GM21723 (cell line): Measurements from ENCODE around the gene ZXDC.

Source experiments
- ATAC-seq: cut with Tn5 transposase; IDR thresholded peaks from one replicate; pipeline ENCODE4 v1.9.1; 2021; ENCODE audit warnings: mild to moderate bottlenecking, moderate library complexity; ENCODE audit not compliant: unreplicated experiment

The ZXDC gene

DNA sequence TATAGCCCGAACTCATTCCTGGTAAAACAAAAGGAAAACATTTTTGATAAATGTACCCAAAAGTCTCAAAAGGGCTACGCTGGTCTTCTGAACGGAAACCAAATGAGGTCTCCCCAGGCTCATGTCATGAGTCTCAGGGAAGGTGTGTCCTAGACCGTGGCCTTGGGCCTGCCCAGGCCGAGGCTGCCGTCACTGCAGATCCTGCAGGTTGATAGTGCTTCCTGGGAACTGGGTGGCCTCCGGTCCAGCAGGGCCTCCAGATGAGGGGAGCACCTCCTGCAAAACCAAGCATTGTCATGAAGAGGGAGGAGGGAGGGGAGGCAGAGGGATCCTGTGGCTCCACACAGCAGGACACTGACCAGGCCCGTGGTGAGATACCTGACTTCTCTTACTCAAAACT lies 37.5 kb downstream of the ZXDC start:
- no peak for ATAC-seq

GRCh38 chr3:126436826-126437717 lies 38.6 kb downstream of the ZXDC start:
- ATAC-seq, result no peak

- ATAC-seq, result no peak
Measured at GRCh38 chr3:126435456-126436315, 40.0 kb downstream of the ZXDC start.

- ATAC-seq, result no peak
Measured at GRCh38 chr3:126434931-126435411, 40.7 kb downstream of the ZXDC start.

- ATAC-seq, result no peak
Measured at GRCh38 chr3:126434264-126434590, 41.5 kb downstream of the ZXDC start.

GRCh38 chr3:126433496-126434263 lies 42.0 kb downstream of the ZXDC start:
- ATAC-seq, result no peak

- no peak for ATAC-seq
Measured at GRCh38 chr3:126433105-126433430, 42.6 kb downstream of the ZXDC start.

- no peak for ATAC-seq
Measured at GRCh38 chr3:126432361-126433104, 43.2 kb downstream of the ZXDC start.

DNA sequence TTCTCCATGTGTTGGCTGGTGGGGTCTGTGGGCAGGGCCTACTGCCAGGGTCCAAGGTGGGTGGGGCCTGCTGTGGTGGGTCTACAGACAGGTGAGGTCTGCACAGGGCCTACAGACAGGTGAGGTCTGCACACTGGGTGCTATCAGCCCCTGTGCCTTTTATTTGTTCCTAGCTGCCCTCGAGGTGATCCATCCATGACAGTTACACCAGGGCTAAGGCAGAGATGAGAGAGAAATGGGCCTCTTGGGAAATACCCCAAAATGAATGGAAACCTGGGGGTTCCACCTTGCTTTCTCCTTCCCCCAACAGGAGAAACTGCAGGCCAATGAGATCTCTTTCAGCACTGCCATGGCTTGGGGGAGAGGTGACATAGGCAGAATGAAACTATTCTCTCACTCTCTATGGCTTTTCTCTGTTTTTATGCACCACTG lies 44.6 kb downstream of the ZXDC start:
- peak; percentile 80 for ATAC-seq

- ATAC-seq, result no peak
Measured at GRCh38 chr3:126424751-126425150, 50.9 kb downstream of the ZXDC start.

DNA sequence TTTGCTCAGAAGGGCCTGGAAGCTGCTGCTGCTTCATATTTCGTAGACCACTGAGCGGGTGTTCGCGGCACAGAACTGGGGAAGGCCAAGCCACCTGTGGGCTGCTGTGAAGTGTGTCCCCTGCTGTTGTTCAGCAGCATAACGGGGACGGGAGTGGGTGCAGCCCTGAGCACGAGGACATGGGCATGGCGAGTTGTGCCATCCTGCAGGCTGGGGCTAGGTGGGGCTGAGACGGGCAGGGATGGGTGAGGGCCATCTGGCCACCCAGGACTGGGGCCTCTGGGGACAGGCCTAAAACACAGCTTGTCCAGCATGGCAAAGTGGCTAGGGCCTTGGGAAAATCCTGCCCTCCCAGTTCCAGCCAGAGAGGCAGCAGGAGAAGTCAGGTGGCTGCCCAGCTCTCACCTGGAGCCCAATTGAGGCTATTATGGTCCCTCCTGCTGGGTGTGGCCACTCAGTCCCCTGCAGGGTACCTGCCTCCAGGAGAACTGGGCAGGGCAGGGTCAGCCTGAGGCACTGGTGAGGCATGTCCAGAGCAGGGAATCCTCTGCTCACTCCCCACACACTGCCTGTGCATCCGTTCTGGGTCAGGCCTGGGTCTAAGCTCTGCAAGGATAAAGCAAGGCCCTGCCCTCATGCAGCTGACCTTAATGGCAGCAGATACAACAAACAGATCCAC lies 51.5 kb downstream of the ZXDC start:
- ATAC-seq, result no peak

- no peak for ATAC-seq
Measured at GRCh38 chr3:126423191-126424038, 52.3 kb downstream of the ZXDC start.

DNA sequence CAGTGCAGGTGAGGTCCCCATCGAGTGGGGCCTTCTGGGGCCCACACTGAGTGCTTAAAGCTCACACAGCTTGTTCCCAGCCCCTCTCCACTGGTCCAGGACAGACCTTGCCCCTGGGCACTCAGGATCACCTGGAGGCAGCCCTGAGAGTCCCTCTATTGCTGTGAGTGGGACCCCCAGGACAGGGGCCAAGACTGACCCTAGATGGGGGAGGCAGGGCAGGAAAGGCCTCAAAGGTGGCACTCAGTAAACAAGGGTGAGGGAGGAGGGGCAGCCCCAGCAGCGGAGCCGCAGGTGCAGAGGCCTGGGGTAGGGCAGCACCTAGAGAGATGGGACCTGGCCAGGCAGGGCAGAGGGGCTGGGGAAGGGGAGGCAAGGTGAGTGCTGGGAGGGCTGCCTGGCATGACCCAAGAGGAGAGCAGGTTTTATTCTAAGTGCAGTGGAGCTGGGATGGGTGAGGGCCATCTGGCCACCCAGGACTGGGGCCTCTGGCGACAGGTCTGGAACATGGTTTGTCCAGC lies 53.1 kb downstream of the ZXDC start:
- no peak for ATAC-seq

DNA sequence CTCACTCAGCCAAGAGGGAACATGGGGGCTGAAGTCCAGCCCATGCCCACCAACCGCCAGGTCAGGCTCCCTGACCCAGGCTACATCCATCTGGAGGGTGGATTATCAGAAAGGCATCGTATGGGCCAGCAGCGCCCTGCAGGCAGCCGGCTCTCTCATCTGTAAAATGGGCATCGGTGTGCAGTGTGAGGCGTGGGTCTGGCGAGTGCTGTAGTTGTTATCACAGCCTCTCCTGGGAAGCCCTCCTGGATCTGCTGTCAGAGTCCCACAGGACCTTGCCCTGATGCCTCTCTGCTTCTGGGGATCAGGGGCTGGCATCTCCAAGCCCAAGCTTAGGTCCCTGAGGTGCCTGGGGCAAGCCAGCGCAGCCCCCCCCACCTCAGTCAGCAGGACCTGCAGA lies 53.6 kb downstream of the ZXDC start:
- no peak for ATAC-seq

GRCh38 chr3:126421573-126422119 lies 54.0 kb downstream of the ZXDC start:
- no peak for ATAC-seq

- ATAC-seq, result no peak
Measured at GRCh38 chr3:126419886-126420786, 55.6 kb downstream of the ZXDC start.

- ATAC-seq, result no peak
Measured at GRCh38 chr3:126419151-126419703, 56.5 kb downstream of the ZXDC start.
